ENCODE data around the gene CAMTA1.

The CAMTA1 gene

DNA sequence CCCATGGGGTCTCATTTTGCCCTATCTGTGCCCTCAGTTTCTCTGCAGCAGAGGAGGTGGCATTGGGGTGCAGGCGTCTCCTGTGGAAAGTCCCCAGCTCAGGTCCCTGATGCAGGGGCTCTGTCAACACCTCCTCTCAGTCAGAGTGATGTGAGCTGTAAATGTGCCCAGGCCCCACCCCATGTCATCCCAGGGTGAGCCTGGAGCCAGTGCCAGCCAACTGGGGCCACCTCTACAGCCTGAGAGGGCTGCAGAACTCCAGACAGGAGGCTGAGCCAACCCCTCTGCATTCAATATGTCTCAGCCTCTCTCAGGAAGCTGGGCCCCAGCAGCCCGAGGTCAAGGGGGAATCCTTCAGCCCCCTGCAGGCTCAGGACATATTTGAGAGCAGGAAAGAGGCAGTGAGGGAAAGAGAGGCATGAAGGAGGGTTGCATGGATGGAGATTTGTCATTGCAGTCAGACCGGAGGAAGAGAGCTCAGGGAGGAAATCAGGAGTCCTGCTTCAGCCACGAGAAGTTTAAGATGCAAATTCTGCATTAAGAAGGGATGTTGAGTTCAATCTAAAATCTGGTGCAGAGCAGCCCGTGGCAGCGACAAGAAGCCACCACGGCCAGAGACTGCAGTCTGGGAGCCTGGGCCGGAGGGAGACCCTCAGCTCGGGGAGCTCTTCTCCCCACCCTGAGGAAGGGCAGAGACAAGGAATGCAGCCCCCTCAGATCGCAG, 697.7 kb downstream of the CAMTA1 start:
- H3K4me3 ChIP-seq (ENCODE audit: low read depth, low read length) = no peak overlapping the region
- no peak for TF ChIP-seq CTCF (IDR thresholded peaks at IDR 0.05; ENCODE audit: insufficient read depth, low read depth, low read length, missing control alignments)
- DNase-seq (ENCODE audit: low read depth) = no peak

DNA sequence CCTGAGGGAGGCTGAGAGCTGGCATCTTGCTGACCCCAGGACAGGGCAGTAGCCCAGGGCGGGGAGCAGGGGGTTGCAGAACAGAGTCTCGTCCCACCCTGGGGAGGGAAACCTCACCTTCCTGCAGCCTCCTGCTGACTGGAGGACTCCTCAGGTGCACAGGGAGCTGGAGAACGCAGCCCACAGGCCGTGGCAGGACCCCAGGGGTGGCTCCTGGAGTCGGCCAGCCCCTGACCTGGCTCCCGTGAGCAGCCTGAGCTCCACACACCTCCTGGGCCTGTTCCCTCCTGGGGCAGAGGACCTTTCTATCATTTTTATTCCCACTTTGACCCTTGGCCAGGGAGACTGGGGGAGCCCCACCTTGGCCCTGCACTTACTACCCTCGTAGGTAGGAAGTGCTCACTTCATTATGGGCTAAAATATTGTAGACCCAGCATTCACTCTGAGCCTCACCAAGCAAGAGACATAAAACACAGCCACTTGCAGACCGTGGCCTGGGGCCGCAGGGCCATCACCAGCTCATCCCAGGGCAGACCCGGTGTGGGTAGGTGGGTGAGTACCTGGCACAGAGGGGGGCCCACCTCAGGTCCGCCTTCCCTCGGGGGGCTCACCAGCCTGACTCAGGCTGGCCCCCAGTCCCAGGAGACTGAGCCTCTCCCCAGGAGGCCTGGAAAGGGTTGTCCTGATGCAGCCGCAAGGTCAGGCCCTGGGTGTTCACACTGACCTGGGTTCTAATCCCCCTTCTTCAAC, 698.6 kb downstream of the CAMTA1 start:
- no peak for DNase-seq (ENCODE audit: low read depth)
- no peak overlapping the region for H3K4me3 ChIP-seq (ENCODE audit: low read depth, low read length)
- TF ChIP-seq CTCF (IDR thresholded peaks at IDR 0.05; ENCODE audit: insufficient read depth, low read depth, low read length, missing control alignments) = no peak

- no peak overlapping the region for H3K4me3 ChIP-seq (ENCODE audit: low read depth, low read length)
- no peak for TF ChIP-seq CTCF (IDR thresholded peaks at IDR 0.05; ENCODE audit: insufficient read depth, low read depth, low read length, missing control alignments)
- no peak for DNase-seq (ENCODE audit: low read depth)
Observed at GRCh38 chr1:7485086-7485780, 700.0 kb downstream of the CAMTA1 start.

GRCh38 chr1:7485826-7486225, 700.6 kb downstream of the CAMTA1 start:
- DNase-seq (ENCODE audit: low read depth) = no peak
- no peak overlapping the region for H3K4me3 ChIP-seq (ENCODE audit: low read depth, low read length)
- no peak for TF ChIP-seq CTCF (IDR thresholded peaks at IDR 0.05; ENCODE audit: insufficient read depth, low read depth, low read length, missing control alignments)

GRCh38 chr1:7487766-7488474, 702.7 kb downstream of the CAMTA1 start:
- H3K4me3 ChIP-seq (ENCODE audit: low read depth, low read length) = no peak overlapping the region
- no peak for DNase-seq (ENCODE audit: low read depth)
- no peak for TF ChIP-seq CTCF (IDR thresholded peaks at IDR 0.05; ENCODE audit: insufficient read depth, low read depth, low read length, missing control alignments)

- no peak for DNase-seq (ENCODE audit: low read depth)
- H3K4me3 ChIP-seq (ENCODE audit: low read depth, low read length) = no peak overlapping the region
- TF ChIP-seq CTCF (IDR thresholded peaks at IDR 0.05; ENCODE audit: insufficient read depth, low read depth, low read length, missing control alignments) = no peak
Observed at GRCh38 chr1:7488475-7488842, 703.2 kb downstream of the CAMTA1 start.

Data from GM12865 (cell line).